HG02943 (cell line): Measurements from ENCODE around the gene TMPRSS6.

Experiments
- ATAC-seq: cut with Tn5 transposase; IDR thresholded peaks from one replicate; pipeline ENCODE4 v1.9.1; 2021; ENCODE audit warnings: mild to moderate bottlenecking, low read depth, moderate library complexity; ENCODE audit not compliant: unreplicated experiment

The TMPRSS6 gene

DNA sequence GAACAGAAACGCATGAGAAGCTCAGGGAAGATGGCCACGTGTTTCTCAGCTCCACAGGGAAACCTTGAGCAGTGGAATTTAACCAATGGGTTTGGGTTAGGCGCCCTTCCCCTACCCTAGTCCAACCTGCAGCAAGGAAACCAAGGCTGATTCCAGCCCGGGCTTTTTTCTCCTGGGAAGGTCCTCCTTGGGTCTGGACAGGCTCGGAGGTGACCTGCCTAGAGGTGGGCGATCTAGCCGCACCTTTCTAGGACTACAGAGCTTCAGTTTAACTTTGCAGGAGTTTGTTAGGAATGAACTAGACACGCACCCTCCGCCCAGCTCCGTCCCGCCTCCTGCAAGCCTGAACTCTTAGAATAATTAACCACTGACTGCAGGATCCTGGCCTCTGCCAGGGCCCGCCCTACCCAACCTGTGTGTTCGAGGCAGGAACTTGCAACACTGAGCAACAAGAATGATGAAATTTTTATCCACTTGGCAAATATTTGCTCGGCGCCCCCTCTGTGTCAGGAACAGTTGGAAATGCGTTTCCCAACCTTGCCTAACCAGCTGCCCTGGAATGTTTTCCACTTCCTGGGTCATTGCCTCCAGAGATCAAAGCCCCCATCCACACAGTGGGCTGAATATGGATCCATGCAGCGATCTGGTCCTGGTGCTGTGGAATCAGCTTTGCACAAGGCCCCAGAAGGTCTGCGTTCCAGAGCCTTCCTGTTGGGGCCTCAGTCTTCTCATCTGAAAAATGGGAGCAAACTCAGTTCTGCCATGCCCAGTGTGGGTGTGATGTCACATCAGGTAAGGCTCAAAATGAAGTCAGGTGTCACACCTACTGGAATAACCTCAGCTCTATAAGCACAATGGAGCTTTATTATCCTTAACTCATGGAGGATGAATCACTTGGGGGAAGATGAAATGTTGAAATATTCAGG lies 76.7 kb downstream of the TMPRSS6 start:
- ATAC-seq = no peak

DNA sequence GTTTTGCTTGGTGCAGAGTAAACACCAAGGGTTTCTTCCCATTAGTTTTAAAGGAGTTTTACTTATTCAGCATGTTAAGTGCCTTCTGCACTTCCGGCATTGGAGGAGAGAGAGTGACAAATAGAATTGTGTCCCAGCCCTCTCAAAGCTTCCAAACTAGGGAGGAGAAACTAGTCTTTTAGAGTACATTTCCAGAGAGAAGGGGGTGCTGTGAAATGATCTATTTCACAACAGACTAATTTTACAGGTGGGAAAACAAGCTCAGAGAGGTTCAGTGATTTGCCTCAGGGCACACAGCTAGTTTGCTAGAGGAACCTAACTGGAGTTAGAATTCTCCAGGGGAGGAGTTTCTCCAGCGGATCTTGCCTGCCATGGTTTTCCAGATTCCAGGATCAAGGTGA lies 77.4 kb downstream of the TMPRSS6 start:
- no peak for ATAC-seq

DNA sequence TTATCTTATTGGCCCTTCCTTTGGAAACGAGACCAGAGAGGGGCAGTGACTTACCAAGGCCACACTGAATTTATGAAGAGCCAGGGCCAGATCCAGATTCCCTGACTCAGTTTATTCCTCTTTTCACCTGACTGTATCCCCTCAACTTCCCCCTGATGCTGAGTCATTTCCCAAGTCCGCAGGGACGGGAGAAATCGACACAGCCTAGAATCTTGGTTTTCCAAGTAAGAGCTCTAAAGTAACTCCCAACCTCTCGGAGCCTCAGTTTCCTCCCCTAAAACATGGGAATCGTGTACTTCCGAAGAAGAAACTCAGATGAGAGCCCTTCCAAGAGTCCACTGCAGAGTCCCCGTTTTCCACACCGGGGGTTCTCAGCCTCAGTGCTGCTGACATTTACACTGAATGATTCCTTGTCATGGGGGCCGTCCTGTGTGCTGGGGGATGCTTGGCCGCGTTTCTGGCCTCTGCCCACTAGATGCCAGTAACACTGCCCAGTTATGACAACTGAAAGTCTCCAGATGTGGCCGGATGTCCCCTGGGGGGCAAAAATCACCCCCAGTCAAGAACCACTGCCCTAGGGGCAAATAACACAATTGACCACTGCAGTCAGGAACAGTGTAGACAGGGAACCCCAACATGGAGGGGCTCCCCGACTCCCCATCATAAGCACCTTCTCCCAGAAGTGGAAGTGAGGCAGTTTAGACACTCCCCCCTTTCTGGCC lies 78.8 kb downstream of the TMPRSS6 start:
- no peak for ATAC-seq

DNA sequence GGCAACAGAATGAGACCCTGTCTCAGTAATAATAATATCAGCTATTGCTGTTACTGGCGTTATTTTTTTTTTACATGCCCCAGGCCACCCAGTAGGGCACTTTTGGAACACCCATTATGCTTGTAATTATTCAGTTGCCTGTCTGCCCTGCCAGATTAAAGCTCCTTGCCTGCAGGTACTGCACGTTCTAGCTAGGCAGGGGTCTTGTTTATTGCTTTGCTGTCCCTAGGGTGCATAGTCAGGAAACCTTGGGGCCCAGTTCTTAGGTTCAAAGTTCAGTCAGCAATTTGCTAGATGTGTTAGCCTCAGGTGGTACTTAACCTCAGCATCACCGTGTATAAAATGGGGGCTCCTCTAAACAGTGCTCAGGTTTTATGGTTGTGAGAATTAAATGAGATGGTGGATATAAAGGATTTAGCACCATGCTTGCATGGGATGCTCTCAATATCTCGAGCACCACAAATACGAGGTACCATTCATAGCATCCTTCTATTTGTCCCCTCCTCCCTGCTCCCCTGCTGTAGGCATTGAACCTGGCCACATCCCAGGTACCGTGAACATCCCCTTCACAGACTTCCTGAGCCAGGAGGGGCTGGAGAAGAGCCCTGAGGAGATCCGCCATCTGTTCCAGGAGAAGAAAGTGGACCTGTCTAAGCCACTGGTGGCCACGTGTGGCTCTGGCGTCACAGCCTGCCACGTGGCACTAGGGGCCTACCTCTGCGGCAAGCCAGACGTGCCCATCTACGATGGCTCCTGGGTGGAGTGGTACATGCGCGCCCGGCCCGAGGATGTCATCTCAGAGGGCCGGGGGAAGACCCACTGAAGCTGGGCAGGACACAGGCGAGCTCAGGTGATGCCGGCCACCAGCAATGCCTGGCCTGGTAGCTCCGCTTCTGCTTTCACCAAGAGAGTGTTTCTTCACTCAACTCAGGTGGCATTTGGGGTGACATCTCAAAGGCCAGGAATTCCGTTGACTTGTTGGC lies 80.5 kb downstream of the TMPRSS6 start:
- ATAC-seq = no peak

DNA sequence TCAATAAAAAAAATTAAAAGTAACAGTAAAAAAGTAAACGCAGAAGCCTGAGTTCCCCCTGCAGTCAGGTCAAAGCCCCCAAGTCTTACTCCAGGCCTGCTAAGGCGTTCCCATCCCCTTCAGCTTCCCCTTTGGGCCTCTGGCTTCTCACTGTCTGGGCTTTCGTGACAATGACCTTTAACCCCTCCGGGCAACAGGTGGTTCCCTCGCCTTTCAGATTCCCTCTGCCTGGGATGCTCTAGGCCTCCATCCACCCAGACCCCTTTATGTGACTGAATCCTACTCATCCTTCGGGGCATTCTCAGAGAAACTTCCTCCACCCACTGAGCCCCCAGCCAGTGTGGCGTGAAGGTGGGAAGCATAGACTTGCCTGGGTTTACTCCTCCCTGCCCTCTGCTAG lies 82.0 kb downstream of the TMPRSS6 start:
- ATAC-seq = no peak

DNA sequence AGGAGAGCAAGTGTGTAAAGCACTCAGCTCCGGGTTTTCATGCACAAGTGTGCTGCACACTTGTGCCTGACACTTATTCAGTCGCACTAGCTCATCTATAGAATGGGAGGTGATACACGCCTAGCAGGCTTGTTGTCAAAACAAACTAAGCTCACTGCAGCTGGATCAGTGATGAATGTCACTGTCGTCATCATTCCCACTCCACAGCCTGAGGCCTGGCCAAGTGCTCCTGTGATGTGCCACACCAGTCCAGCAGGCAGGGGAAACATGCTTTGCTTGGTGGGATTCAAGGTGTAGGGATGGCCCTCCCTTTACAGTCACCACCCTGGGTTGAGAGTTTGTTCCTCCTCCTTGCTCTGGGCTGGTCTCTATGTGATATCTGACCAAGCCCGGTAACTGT lies 83.2 kb downstream of the TMPRSS6 start:
- ATAC-seq = no peak

DNA sequence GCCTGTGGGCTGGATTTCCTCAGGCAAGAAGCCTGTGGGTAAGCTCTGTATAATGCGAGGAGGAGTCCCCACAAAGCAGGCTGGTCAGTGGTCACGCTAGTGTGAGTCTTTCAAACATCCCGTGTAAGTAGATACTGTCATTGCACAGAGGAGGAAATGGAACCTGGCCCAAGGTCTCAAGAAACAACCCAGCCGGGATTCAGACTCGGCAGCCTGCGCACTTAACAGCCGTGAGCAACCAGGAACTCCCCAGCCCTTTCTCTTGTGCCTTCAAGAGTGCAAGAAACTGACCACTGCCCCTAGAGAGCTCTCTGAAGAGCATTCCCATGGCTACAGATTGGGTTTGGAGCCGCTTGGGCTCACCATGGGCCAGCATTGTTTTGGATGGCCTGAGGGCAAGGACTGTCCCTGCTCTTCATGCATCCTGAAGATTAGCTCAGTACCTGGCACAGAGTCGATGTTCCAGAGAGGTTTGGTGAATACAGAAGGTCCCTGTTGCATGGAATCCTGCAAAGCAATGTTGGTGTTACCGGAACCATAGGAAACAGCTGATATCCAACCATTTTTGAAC lies 83.9 kb downstream of the TMPRSS6 start:
- no peak for ATAC-seq

DNA sequence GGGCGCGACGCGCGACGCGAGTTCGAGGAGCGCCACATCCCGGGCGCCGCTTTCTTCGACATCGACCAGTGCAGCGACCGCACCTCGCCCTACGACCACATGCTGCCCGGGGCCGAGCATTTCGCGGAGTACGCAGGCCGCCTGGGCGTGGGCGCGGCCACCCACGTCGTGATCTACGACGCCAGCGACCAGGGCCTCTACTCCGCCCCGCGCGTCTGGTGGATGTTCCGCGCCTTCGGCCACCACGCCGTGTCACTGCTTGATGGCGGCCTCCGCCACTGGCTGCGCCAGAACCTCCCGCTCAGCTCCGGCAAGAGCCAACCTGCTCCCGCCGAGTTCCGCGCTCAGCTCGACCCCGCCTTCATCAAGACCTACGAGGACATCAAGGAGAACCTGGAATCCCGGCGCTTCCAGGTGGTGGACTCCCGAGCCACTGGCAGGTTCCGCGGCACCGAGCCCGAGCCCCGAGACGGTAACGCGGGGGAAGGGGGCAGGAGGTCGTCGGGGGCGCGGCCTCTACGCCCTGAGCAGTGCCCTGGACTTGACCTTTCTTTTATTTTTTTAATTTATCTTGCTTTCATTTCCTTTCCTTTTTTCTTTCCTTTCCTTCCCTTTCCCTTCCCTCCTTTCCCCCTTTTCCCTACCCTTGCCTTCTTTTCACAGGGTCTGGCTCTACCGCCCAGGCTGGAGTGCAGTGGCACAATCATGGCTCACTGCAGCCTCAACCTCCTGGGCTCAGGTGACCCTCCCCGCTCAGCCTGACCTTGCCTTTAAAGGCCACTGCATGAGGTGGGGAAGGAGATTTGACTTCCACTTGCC lies 85.0 kb downstream of the TMPRSS6 start:
- ATAC-seq = no peak

DNA sequence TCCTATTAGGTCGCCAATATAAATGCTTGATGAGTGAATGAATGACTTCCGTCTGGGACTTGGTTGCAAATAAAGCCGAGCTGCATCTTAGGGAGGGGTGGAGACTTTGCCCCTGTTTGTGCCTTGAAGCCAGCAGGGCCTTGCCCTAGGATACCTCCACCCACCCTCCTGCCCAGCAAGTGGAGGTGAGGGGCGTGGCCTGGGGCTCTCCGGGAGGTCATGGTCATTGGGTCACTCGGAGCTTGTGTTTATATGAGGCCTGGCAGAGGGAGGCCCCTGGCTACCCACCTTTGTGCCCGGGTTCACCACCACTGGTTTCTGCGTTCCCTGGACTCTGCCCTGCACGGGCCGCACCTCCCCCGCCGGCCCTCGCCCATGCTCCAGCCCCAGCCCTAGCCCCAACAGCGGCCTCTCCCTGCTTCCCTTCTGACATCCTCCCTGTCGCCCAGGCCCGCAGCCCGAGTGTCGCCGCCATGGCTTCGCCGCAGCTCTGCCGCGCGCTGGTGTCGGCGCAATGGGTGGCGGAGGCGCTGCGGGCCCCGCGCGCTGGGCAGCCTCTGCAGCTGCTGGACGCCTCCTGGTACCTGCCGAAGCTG lies 85.7 kb downstream of the TMPRSS6 start:
- ATAC-seq = no peak

DNA sequence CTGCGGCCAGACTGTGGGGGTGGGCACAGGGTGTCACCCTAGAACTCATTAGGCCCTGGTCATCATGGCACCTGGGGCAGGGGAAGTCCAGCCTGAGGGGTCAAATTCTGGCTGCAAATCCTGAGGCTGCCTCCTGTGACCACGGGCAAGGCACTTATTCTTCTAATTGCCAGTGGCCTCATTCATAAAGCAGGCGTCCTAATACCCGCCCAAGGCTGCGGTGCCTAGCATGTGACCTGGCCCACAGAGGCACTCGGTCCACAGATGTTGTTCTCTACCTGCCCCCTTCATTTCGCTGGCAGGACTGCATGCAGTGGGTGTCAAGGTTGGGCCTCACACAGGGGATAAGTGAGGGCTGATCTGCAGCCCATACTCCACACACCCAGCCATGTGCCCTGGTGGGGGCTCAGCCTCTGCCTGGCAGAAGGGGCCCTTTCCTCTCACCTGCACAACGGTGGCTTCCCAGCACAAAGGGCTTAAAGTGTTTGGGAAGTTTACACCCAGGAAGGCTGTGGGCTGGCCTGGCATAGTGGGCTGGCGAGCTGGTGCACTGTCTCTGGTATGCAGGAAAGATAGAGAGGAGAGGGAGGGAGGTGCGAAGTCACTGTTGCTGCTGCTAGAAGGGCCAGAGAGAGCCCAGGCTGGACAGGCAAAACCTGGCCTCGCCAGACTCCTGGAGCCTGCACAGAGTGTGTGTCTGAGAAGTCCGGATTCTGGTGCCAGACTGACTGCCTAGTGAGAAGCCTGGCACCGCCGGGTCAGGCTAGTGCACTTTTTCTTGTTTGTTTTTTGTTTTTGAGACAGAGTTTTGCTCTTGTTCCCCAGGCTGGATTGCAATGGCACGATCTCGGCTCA lies 86.8 kb downstream of the TMPRSS6 start:
- ATAC-seq = no peak

DNA sequence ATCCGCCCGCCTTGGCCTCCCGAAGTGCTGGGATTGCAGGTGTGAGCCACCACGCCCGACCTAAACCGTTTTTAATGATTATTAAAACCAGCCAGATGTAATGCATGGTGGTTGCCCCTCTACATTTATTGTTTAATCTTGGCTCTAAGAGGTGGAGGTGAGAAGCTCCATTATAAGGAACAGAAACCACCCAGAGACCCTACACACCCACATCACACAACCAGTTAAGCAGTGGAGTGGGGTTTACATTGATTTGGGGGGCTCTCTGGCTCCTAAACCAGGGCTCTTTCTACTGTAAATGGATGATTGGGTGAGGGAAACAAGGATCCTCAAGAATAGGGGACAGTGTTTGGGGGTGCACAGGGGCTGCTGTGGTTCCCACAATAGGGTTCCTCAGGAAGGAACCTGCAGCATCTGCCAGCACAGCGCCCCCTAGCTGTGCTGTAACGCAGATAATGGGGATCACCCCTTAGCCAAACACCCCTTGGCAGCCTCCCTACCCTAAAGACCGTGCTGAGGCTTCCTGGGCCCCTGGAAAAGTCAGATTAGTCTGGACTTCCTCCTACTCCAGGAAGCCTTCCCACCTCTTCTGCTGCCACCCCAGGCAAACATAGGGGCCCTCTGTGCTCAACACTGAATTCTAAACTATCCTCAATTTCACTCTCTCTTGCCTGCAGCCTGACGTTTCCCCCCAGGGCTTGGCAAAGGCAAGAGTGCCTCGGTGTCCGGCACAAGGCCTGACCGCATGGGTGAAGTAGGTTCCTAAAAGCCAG lies 87.6 kb downstream of the TMPRSS6 start:
- no peak for ATAC-seq

DNA sequence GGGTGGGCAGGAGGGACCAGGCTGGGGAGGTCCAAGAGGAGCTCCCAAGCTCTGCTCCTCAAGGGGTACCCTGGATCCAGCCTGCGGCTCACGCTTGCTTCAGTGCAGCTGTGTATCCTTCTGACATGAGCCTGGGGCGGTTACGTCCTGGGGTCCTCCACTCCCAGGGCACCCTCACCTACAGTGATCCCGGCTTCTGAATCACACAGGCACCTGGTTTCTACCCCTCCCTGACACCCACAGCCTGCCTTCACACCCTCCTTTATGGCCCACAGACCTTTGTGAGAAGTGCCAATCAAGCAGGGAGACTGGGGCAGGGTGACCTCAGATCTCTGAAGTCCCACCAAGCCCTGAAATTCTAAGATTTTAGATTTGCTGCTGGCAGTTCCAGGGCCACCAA lies 88.5 kb downstream of the TMPRSS6 start:
- ATAC-seq = no peak

DNA sequence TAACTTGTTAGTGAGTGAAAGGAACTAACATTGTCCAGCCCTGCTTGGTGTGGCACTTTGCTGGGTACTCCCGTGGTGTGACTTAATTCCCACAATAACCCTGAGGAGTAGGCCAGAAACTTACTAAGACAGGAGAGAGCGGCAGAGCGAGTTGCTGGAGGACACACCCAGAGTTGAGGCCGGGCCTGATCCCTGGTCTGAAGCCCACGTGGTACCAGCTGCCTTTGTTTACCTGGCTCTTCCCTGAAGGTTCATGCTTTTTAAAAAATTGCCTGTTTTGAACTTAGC lies 89.4 kb downstream of the TMPRSS6 start:
- no peak for ATAC-seq

DNA sequence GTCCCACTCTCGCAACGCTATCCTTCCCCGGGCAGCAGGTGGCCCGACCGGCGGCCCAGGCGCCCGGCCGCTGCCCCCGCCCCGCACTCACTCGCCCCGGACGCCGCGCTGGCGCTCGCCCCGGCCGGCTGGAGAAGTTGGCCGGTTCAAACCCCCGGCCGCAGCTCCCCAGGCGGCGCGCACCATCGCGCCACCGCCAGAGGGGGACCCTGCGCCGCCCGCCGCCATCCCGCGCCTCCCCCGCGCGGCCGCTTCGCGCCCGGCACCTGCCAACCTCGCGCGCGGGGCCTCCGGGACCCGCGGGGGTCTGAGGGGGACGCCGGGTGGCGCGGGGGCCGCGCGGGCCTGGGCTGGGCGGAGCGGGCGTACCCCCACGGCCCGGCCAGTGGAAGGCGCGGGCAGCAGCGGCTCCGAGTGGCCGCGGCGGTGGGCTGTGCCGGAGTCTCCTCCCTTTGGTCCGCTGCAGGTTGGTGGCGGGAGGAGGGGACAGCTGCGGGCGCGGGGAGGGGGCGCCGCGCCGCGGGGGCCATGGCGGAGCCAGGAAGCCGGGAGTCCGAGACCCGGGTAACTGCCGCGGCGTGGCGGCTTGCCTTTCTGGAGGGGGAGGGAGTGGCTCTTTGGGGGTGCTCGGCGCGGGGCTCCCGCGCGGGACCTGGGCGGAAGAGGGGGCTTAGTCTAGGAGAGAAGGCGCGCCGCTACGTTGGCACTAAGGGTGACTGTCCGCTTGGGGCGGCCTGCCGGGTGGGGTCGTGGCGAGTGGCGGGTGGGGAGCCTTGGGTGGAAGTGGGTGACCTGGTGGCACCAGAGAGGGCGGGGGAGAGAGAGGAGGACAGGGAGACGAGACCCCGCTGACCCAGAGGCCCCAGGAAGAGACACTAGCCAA lies 90.0 kb downstream of the TMPRSS6 start, which contains the start of the genes MPST and TST:
TSS of gene MPST (plus strand) at position 434 of the 883 bp plus-strand sequence. CDS start at position 529, 95 bp downstream.
TSS of gene TST (minus strand) at position 139 of the 883 bp plus-strand sequence. CDS start 715 bp downstream, outside the sequence.
- no peak for ATAC-seq

DNA sequence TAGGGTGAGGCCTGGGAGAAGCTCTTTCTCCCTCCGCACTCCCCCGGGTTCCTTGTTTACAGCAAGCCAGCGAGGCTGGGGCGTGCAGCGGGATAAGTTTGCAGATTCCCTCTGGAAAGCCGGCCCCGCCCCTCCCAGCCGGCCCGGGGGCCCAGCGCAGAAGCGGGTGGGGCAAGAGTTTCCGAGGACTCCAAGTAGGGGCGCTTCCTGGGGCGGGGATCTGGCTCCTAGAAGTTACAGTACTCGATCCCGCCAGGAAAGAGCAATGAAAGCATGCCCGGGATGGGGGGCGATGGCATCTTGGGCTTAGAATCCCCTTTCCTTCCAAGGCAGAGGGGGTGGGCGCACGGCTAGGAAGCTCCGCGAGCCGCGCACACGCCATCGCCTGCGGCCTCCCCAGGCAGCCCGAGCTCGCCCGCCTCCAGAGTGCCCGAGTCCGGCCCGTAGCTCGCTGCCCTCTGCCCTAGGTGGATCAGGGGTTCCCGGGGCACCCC lies 90.7 kb downstream of the TMPRSS6 start:
- ATAC-seq = no peak

DNA sequence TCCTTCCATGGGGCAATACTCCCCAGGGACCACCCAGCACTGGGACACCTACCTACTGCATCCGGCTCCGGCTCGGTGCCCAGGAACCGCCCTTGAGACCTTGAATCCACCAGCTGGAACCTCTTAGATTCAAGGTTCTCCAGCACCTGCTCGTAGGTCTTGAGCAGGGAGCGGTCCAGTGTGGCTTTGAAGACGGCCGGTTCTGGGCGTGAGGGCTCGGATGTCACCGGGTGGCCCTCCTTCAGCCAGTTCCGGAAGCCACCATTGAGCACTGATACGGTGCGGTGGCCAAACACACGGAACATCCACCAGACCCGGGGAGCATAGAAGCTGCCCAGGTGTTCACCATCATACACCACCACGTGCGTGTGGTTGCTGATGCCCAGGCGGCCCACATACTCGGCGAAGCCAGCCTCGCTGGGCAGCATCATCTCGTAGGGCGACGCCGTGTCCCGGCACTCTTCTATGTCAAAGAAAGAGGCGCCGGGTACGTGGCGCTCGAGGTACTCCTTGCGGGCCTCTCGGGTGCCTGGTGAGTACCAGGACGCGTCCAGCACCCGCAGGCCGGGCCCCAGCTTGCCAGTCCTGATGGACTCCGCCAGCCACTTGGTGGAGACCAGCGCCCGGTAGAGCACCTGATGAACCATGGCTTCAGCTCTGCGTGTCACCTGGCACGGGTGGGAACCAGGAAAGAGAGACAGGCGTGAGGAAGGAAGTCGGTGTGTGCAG lies 91.3 kb downstream of the TMPRSS6 start:
- ATAC-seq = no peak
